Muscle layer of duodenum (tissue), 2 donors: ENCODE data around the gene APOM.

Experiments
- H3K27ac ChIP-seq: one replicate; pipeline ENCODE4 v1.7.0; 2013; ENCODE audit warnings: mild to moderate bottlenecking, low read length
- H3K27me3 ChIP-seq: one replicate; pipeline ENCODE4 v1.7.0; 2013; ENCODE audit warnings: low read depth, mild to moderate bottlenecking, control low read depth, low read length
- H3K36me3 ChIP-seq, 2 donors: one replicate each; pipeline ENCODE4 v1.7.0; 2013; ENCODE audit warnings: low read length in 2 of 2, control low read depth in 1 of 2, mild to moderate bottlenecking in 1 of 2; ENCODE audit not compliant: insufficient read depth in 2 of 2, control insufficient read depth in 1 of 2
- H3K4me1 ChIP-seq, 2 donors: one replicate each; pipeline ENCODE4 v1.7.0; 2013; ENCODE audit warnings: low read length in 2 of 2, mild to moderate bottlenecking in 2 of 2, control low read depth in 1 of 2, moderate library complexity in 1 of 2; ENCODE audit not compliant: insufficient read depth in 2 of 2, control insufficient read depth in 1 of 2
- H3K4me3 ChIP-seq, 2 donors: one replicate each; pipeline ENCODE4 v1.7.0; 2013; ENCODE audit warnings: low read length in 2 of 2, low read depth in 1 of 2, mild to moderate bottlenecking in 1 of 2
- H3K9me3 ChIP-seq, 2 donors: one replicate each; pipeline ENCODE4 v1.7.0; 2013; ENCODE audit warnings: low read length in 2 of 2, control low read depth in 1 of 2, mild to moderate bottlenecking in 1 of 2; ENCODE audit not compliant: control insufficient read depth in 1 of 2
- donor health status: healthy.

APOM gene

DNA sequence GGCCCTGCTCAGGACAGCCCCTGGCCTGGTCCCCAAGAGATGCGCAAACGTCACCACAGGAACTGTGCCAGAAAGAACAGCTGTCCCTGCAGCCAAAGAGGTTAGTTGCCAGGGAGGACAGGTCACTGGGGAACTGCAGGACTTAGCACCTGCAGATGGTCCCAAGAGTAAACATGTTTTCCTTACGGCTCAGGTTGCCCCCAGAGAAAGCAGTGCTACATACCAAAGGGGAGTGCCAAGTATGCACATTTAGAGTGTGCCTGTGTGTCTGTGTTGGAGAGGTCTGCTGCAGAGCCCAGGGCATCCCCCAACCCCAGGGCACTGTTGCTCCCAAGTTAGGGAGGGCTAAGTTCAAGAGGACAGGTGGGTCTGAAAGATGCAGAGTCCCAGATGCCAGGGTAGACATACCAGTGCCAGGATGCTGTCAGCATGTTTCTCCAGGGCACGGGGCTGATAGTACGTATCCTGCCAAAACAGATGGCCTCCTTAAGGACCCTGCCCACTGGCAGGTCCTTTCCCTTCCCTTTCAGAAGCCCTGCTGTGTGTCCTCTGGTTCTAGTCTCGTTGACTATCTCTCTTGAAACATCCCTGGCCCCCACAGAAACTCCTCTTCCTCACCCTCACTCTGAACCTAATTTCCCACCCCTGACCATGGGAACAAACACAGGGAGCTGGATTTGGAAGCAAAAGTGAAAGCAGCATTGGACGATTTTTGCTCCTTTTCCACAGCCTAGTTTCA lies 46.1 kb downstream of the APOM start:
- H3K27me3 ChIP-seq = no peaks in the 10 kb centered on the region
- peak overlapping the region; percentile 99 for H3K27ac ChIP-seq
- no peaks in the 10 kb centered on the region for H3K9me3 ChIP-seq
- peak overlapping the region; percentile 77 to 98 for H3K4me3 ChIP-seq
- peaks cover 13 to 21% of the 10 kb centered on the region in 2 donors for H3K4me1 ChIP-seq
- peaks cover 1 to 16% of the 10 kb centered on the region in 2 donors for H3K36me3 ChIP-seq

DNA sequence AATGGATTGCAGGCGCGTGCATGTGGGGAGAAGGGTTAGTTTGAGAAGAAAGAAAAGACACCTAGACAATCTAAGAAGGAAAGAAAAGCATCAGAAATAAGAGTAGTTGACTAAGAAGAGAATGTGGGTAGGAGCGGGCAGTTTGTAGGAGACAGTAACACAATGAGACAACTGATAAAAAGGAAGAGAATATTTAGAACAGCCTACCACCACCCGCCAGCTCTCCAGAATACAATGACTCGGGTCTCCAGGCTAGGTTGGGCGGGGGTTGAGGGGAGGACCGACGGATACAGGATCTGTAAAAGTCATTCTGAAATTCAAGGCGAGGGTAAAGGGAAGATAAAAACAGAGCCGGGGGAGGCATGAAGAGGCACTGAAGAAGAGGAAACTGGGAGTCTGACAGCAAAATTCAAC lies 46.7 kb downstream of the APOM start:
- Histone ChIP-seq H3K4me3 (peak overlapping the region; percentile 77 to 98), H3K27me3 (no peaks in the 10 kb centered on the region), H3K36me3 (peaks cover 0 to 10% of the 10 kb centered on the region in 2 donors), H3K9me3 (no peaks in the 10 kb centered on the region), H3K27ac (peak overlapping the region; percentile 99), H3K4me1 (peaks cover 13 to 21% of the 10 kb centered on the region in 2 donors)

DNA sequence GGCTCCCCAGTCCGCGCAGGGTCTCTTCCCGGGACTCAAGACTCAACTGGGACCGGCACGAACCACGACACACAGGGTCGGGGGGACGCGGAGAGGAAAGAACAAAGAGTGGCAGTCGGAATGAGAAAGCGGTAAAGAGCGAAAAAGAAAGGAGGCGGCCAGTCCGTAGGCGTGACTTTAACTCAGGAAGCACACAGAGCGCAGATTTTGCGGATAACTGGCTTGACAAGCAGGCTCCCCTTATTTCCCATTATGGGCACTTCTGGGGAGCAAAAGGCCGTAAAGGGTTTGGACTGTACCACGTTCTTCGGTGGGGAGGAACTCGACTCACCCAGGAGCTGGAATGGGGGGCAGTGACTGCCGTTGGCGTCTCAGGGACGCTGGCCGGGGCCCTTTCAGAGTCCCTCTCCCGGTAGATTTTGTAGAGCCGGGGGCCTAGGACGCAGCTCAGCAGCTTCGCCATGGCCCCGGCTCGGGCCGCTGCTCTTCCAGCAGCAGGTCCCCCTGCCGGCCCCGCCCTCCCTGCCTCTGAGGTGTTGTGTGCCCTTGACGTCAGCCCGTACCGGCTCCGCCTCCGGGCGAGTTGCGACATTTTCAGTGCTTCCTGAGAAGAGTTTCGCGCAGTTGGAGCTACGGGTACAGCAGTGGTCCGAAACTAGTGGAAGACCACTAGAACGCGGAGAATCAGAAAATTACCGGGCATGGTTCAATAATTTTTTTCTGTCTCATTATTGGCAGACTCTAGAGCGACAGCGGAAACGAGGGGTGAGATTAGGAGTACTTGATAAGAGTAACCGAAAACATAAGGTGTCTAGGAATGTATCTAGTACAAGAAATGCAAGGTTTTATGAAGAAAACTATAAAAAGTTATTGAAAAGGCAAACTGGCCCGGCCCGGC lies 47.4 kb downstream of the APOM start, which contains the start of gene ABHD16A:
TSS of gene ABHD16A (minus strand) at position 506 of the 898 bp plus-strand sequence. CDS start at position 463, 43 bp downstream.
- Histone ChIP-seq H3K36me3 (peaks cover 0 to 6% of the 10 kb centered on the region in 2 donors), H3K9me3 (no peaks in the 10 kb centered on the region), H3K4me1 (peaks cover 13 to 21% of the 10 kb centered on the region in 2 donors), H3K4me3 (peak within 1 kb of the TSS; percentile 77 to 98), H3K27ac (peak within 1 kb of the TSS; percentile 99), H3K27me3 (no peaks in the 10 kb centered on the region)

DNA sequence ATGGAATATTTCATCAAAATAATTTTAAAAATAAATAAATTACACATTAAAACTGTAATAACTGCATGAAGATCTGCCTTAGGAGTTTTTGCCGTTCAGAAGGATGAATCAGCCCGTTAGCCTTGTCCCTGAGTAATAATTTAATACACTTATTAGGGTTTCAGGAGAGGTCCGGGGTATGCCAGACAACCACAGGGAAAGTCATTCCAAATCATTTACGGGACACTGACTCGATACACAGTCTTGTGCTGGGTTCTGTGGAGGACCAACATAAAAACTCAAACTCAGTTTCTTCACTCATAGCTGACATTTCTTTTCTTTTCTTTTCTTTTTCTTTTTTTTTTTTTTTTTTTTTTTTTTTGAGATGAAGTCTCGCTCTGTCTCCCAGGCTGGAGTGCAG lies 50.2 kb downstream of the APOM start:
- Histone ChIP-seq H3K9me3 (no peaks in the 10 kb centered on the region), H3K27ac (no peak overlapping the region), H3K4me3 (no peak overlapping the region), H3K36me3 (no peaks in the 10 kb centered on the region), H3K4me1 (peaks cover 13 to 17% of the 10 kb centered on the region in 2 donors), H3K27me3 (no peaks in the 10 kb centered on the region)

DNA sequence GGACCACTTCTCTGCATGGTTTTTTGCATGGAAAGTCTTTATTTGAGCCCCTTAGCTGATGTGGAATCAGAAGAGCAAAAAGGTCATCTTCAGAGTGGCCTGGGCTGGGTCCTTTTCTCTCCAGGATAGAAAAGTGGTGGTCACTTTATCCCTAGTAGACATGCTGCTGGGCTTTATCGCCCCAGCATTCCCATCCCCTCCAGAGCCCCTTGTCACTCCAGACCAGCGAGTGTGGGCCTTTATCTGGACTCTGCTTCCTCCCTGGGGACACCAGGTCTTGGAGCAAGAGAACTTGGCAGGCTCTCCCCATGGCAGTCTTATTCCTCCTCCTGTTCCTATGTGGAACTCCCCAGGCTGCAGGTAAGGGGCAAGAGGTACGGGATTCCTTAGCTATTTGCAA lies 50.9 kb downstream of the APOM start, which contains the start of gene LY6G6F:
TSS of gene LY6G6F (plus strand) at position 268 of the 400 bp plus-strand sequence. CDS start at position 309, 41 bp downstream.
- no peaks in the 10 kb centered on the region for H3K27me3 ChIP-seq
- no peaks in the 10 kb centered on the region for H3K36me3 ChIP-seq
- peaks cover 8 to 10% of the 10 kb centered on the region in 2 donors for H3K4me1 ChIP-seq
- H3K9me3 ChIP-seq = no peaks in the 10 kb centered on the region
- no peak within 1 kb of the TSS for H3K27ac ChIP-seq
- H3K4me3 ChIP-seq = no peak within 1 kb of the TSS

DNA sequence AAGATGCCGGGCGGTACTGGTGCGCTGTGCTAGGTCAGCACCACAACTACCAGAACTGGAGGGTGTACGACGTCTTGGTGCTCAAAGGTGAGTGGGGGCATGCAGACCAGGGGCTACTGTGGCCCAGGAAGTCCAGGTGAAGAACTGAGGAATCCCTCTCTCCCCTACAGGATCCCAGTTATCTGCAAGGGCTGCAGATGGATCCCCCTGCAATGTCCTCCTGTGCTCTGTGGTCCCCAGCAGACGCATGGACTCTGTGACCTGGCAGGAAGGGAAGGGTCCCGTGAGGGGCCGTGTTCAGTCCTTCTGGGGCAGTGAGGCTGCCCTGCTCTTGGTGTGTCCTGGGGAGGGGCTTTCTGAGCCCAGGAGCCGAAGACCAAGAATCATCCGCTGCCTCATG lies 52.0 kb downstream of the APOM start:
- Histone ChIP-seq H3K4me3 (no peak overlapping the region), H3K27ac (no peak overlapping the region), H3K4me1 (peaks cover 0 to 4% of the 10 kb centered on the region in 2 donors), H3K36me3 (no peaks in the 10 kb centered on the region), H3K9me3 (no peaks in the 10 kb centered on the region), H3K27me3 (no peaks in the 10 kb centered on the region)
